NOMO-1 treated with DMSO at 0.1 percent for 48 hours (cell line): ENCODE data around the gene NEK8.
A peak's percentile ranks its signal among the peaks of the same experiment; 100 is the strongest.
"Not testable (repeated sequence)": the region's sequence is repeated elsewhere in the genome, so short reads cannot be mapped to it uniquely, and the experiment has no call there.

Experiments used
- DNase-seq: peaks from one replicate; lab custom pipeline; 2025; ENCODE audit not compliant: unreplicated experiment; lab: John Stamatoyannopoulos, UW

NEK8 gene

DNA sequence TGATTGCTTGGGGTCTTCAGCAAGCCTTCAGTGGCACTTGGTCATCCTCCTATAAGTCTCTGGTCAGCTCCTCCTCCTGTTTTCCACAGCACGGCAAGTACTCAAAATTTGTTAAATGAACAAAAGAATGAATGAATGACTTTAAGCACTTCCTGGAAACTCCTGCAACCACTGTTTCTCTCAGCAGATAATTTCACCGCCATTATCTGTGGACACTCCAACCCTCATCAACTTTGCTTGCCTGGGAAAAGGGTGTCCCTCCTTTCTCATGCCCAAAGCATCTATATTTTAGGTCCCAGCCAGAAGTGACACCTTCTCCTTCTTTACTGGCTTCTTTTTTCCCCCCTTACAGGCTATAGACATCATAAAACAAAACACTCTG lies 21.3 kb upstream of the NEK8 start:
- no peak for DNase-seq

DNA sequence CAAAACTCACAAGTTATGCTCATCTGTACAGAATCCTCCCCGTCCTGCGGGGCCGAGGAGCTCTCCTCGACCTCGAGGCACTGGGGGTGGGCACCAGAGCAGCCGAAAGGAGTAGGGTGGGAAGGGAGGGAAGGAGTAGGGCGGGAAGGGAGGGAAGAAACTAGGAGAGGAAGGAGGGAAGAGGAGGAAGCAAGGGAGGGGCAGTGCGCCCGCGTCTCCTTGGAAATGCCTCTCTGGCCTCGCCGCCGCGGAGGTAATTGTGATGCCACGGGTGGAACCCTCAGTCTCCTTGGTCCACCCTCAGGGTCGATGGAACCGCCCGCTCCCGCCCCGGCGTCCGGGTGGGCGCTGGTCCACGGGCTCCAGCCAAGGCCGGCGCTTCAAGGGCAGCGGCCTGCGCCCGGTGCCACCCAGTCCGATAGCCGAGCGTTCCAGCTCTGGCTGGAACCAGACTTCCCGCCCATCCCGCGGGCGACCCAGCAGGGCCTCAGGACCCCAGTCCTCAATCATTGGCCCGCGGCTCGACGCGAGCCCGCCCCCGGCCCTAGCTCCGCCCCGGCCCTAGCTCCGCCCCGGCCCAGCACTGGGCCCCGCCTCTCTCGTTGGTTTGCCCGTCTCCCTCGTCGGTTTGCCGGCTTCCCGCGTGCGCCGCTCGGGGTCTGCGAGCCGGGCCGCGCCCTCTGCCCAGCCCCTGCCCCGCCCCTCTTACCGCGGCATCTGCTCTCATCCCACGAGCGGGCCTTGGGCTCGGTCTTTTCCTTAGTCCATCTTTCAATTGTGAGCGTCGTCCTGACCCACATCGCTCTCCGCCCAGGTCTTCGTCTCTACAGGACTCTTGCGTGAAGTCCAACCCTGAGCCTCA lies 17.5 kb upstream of the NEK8 start:
- peak; percentile 85 for DNase-seq

DNA sequence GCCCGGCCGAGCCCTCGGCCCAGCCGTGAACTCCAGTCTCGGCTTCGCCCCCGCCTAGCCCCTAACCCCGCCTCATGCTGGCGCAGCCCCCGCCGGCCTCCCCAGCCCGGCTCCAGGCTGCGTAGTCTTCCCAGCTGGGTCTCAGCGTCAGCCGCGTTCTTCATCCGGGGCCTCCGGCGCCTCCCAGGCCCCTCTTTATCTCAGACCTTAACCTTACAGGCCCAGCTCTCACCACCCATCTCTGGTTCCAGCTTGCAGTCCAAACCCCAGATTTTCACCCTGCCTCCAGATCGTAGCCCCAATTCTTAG lies 16.9 kb upstream of the NEK8 start, which contains the start of gene PROCA1:
Gene PROCA1, minus strand, starts transcription at position 166 of the 309 bp plus-strand sequence. CDS start 228 bp downstream, outside the sequence.
- peak; percentile 33 for DNase-seq

DNA sequence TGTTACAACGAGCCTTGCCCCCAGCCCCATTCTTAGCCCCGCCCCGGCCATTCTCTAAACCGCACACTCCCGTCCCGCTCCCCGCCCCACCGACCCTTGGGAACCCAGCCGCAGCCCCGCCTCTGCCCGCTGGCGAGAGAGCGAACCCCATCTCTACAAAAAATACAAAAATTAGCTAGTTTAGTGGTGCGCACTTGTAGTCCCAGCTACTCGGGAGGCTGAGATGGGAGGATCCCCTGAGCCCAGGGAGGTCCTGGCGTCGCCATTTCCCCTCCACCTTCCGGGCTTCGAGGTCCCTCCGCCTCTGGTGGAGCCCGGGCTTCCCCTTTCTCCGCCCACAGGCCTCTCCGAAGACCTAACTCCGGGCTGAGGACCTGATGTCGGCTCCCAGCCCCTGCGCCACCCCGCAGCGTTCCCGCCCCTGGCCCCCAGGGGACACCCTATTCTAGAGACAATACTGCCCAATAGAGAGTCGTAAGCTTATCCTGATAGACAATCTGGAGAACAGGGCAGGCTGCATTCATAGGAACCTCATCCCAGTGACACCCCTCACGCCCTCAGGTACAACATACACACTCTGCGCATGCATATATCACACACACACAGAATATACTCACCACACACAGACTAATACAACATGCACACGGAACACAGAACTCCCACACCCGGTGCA lies 16.4 kb upstream of the NEK8 start:
- DNase-seq: peak; percentile 71

DNA sequence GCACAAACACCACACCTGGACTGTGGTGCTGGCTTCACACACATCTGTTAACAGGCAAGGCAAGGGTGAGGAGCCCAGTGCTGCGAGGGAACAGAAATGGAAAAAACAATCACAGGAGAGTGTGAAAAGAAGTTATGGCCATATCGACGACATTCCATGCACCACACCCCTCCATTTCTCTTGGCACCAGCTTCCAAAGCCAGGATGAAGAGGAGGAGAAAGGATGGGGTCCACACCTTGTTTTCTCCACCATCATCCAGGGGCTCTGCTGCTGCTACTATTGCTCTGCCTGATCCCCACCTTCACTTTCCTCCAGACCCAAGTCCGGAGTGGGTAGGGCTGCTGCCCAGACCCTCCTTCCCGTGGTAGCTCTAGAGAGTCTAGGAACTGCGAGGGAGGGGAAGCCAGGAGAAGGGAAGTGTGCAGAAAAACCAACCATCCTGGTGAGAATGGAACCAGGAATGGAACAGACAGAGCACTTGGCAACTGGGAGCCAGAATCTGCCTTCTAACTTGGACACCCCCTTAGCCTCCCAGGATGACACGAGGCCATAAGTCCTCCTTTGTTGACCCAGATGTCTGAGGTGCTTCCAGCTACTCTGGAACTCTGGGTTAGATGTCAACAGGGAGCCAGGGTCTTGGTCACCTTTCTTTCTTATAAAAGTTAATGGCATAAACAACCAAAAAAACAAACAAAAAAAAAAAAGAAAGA lies 15.7 kb upstream of the NEK8 start:
- DNase-seq: no peak

DNA sequence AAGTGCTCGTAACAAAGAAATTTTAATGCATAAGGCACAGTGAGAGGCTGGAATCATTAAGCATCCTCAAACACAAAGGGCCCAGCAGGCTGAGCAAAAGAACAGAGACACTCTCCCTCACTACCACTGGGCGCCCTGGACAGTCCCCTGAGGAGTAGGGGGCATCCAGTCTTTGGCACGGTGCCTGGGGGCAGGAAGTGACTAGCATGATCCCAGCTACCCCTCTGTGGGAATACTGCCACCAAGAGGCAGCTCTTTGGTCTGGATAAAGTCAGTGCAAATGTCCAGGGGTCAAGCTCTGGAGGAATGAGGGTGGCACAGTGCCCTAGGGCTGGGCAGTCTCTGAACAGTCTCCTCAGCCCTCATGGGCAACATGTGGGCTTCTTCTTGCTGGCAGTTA lies 14.3 kb upstream of the NEK8 start:
- no peak for DNase-seq

DNA sequence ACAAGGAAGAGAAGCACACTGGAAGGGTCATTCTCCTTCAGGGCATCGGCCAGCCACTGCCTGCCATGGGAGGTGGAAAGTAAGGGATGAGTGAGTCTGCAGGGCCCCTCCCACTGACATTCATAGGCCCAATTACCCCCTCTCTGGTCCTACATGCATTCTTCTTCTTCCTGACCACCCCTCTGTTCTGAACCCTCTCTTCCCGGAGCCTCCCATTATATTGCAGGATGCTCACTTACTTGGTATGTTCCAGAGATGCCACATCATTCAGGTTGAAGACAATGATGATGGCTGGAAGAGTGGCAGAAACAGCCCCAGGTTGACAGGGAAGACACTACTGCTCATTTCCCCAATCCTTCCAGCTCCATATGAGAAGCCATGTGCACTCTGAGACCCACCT lies 13.4 kb upstream of the NEK8 start:
- no peak for DNase-seq

DNA sequence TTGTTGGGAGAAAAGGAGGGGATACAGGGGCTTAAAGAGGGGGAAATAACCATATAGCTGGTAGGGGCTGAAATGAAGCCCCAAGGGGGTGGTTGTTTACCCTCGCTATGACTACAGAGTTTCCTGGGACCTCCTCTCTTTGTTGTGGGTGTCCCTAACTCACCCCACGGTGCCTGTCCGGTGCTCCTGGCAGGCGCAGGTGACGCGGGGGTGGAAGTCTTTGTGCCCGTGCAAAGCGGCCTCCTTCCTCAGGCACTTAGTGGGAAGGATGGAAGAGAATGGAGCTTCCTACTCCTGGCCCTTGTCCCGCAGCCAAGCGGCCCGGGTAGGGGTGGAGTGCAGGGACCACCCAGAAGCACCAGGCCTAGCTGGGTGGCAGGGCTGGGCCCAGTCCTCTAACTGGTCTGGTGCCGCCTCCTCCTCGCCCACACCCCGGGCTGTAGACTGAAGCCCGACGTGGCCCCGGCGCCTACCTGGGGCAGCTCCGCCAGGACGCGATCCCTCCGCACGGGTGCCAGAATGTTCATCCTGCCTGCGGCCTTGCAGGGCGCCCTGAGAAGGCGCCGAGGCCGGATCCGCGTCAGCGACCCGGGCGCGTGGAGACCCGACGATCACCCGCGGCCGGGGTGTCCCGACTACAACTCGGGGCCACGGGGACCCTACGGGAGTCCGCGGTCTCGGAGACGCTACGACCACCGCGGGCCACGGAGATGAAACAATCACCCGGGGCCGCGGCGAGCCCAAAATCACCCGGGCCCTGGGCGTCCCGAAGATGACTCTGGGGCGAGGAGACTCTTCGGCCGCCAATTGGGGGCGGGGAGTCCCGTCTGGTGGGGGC lies 11.6 kb upstream of the NEK8 start:
- DNase-seq: no peak

DNA sequence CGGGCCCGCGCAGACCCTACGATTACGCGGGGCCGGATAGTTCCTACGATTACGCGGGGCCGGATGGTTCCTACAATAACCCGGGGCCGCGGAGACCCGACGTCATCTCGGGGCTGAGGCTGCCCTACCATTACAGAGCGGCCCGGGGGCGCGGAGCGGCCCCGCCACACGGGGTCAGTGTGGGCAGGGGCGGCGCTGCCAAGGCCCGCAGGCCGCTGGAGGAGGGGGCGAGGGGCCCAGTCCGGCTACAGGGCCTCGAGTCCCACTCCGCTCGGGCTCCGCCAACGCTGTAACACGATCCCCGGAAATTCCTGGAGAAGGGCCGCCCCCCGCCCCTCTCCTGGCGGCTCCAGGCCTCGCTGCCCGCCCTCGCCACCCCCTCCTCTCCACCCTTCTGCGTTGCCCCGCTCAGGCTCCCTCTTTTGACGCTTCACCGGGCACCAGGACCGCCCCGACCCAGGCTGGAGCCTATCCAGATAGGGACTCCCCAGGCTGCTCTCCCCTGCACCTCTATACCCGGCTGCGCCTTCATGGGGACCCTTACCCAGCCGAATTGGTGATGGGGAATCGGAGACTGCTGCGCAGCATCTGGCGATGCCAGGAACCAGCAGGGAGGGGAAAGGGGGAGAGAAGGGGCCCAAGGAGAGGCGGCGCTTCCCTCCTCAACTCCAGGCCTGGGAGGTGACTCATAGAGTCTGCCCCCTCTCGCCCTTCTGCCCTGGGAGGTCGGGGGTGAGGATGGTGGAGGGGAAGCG lies 10.8 kb upstream of the NEK8 start, which contains the start of gene RAB34:
Gene RAB34, minus strand, starts transcription at position 291 of the 755 bp plus-strand sequence. CDS start 602 bp downstream, outside the sequence.
- DNase-seq: peak; percentile 29

DNA sequence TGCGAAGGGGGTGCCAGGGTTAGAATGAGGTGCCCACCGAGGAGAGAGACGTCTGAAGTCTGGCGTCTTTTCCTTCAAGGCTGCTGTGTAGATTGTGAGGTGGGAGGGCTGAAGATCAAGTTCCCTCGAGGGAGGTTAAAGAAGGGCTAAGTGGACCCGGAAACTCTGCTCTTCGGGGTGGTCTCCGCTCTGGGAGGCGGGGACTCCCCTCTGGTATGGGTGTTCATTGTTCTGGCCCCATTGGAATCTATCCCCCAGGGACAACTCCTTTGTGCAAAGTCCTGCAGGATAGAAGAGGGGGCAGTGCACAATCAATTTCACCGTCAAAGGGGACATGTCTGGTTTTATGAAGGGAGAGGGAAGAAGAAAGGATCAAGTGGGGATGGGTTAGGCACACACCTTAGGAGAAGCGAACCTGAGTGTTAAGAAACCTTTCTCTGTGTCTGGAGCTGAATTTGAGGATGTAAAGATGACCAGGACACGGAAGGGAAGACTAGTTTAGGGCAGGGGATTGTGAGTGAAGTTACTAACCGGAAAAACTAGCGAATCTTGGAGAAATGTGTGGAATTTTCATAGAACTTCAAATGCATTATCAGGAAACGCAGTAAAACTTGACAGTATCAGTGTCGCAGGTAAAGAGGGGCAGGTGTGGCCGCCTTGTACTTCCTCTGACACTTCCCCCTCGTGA lies 10.1 kb upstream of the NEK8 start:
- no peak for DNase-seq

DNA sequence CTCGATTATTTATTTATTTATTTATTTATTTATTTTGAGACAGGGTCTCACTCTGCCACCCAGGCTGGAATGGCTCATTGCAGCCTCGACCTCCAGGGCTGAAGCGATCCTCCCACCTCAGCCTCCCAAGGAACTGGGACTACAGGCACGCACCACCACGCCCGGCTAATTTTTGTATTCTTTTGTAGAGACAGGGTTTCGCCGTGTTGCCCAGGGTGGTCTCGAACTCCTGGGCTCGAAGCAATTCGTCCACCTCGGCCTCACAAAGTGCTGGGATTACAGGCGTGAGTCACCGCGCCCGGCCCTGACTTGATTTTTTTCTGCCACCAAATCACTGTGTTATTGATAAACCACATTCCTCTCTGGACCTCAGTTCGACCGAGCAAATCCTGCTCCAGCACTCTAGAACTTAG lies 9.6 kb upstream of the NEK8 start:
- DNase-seq: no peak

DNA sequence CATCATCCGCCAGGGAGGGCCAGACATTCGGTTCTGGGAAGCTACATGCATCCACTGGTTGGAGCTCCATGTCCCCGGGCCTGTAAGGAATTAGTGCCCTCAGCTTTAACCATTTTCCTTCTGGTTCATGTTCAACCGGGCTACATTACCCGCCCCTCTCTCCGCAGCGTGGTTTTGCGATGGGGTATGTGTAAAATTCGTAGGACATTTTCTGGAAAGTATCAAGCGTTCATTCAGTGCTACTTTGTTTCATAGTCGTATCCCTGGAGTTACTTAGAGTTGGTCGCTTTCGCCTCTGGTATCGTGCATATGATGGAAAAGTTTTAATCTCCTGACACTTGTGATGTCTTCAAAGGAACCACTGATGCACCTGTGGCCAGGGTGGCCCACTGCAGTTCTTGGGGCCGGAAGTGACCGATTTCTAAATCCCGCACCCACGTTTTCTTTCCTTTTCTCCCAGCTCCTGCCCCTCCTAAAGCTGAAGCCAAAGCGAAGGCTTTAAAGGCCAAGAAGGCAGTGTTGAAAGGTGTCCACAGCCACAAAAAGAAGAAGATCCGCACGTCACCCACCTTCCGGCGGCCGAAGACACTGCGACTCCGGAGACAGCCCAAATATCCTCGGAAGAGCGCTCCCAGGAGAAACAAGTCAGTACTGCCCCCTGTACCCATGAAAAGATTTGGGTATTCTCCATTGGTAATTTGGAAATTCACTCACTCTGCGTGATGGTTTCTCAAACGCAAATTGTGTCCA lies 8.2 kb upstream of the NEK8 start:
- DNase-seq: no peak

DNA sequence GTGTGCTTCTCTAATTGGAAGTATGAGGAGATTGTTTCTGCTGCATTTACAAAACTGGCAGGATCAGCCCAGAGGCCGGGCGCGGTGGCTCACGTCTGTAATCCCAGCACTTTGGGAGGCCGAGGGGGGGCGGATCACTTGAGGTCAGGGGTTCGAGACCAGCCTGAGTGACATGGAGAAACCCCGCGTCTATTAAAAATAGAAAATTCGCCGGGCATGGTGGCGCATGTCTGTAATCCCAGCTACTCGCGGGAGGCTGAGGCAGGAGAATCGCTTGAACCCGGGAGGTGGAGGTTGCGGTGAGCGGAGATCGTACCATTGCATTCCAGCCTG lies 7.6 kb upstream of the NEK8 start:
- DNase-seq: not testable (repeated sequence)

DNA sequence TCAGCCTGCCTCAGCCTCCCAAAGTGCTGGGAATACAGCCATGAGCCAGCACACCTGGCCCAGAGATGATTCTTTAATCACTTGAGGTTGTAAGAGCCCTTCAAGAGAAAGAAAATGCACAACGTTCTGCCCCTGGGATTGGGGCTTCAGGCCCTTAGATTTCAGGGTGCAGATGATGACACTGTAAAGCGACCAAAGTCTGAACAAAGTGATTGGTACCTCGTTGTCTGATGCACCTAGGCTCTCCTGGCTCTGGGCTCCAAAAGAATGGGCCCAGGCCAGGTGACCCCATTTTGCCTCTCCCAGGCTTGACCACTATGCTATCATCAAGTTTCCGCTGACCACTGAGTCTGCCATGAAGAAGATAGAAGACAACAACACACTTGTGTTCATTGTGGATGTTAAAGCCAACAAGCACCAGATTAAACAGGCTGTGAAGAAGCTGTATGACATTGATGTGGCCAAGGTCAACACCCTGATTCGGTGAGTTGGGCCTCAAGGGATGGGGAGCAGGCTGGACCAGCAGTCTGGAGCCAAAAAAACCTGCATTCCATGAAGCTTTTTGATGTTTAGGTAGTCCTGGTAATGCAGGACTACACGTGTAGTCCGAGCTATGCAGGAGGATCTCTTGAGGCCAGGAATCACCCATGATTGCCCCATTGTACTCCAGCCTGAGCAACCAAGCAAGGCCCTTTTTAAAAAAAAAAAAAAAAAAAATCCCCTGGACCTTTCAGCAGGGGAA lies 6.0 kb upstream of the NEK8 start:
- no peak for DNase-seq

DNA sequence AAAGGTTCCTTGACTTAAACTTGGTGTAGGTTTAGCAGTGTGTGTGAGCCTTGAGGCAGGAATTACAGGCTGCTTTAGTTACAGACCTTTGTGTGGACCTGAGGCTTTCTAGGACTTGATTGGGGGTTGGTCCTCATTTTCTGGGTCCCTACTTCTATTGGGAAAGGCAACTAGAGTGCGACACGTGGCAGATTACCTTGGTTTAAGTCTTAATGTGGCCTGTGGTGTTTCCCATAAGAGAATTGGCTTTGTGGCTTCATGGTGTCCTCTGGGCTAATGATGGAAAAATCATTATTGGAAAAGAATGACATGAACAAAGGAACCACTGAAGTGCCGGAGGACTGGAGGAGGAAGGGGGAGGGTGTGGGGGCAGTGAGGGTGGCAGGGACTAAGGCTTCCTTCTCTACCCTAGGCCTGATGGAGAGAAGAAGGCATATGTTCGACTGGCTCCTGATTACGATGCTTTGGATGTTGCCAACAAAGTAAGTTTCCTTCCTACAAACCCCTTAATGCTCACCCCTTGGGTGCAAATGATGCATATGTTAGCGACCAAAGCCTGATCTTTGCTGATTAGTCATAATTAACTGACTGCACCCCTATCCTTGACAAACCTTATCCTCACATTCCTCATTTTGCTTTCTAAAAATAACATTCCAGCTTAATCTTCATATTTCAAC lies 5.3 kb upstream of the NEK8 start:
- DNase-seq: no peak

DNA sequence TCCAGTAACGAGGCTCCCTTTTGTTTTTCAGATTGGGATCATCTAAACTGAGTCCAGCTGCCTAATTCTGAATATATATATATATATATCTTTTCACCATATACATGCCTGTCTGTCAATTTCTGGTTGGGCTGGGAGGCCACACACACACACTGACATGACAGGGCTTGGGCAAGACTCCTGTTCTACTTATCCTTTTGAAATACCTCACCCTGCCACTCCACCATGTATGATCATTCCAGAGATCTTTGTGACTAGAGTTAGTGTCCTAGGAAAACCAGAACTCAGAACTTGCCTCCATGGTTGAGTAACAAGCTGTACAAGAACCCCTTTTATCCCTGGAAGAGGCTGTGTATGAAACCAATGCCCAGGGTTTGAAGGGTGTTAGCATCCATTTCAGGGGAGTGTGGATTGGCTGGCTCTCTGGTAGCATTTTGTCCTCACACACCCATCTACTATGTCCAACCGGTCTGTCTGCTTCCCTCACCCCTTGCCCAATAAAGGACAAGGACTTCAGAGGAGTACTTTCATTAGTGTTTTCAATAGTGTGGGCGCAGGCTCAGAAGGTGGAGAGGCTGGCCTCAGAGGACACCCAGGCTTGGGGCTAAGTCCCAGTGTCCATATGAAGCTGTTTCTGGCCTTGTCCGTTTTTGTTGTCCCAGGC lies 4.6 kb upstream of the NEK8 start:
- not testable (repeated sequence) for DNase-seq

DNA sequence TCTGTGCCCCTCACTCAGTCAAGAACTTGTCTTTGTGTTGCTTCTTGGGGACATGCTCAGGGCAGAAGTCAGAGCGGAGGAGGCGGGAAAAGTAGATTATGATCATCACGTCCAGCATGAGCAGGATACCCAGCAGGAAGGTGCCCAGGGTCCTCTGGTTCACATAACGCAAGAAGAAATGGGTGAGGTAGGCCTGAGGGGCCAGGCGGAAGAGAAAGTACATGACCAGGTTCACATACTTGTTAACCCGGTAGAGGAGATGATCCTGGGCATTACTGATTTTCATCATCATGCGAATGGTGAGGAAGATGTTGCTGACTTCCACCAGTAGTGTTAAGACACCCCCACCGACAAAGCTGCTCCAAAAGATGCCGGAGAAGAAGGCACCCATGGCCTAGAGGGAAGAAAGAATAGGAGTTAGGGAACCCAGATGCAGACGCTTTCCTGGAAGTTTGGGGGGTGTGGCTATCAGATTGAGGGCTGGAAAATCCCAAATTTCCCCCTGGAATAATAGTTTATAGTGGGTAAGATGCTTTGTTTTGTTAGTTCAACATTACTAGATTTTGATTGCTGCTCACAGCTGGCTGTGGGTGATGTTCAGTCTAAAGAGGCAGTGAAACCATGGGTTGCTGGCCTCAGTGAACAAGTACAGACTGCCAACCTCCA lies 4.0 kb upstream of the NEK8 start:
- no peak for DNase-seq
